SK-N-SH (cell line): ENCODE data around the gene KCNAB1. TPM values are rescaled to one million over a fixed set of nuclear protein-coding genes. Genes with fewer than 3 reads are reported as not detected.
A peak's percentile ranks its signal among the peaks of the same experiment; 100 is the strongest.

ENCODE experiments used
- CTCF ChIA-PET: fragments of 300-600, 350-600 bp; formaldehyde crosslinking; extraction: SDS; loops from one replicate; lab custom pipeline; 2021; lab: Yijun Ruan, JAX
- POLR2A ChIA-PET: fragments of 350-600 bp; sonication (Branson Sonifier 250); formaldehyde crosslinking; extraction: SDS; loops from one replicate; lab custom pipeline; 2020; ENCODE audit warnings: antibody characterized with exemption, inconsistent platforms; lab: Yijun Ruan, JAX
- DNase-seq: peaks from one replicate; pipeline ENCODE4 v3.0.0; 2012
- H2AFZ ChIP-seq: fragments of 200-600 bp; sonication (generic); 2 replicates; pipeline ENCODE4 v1.8.1; 2016; ENCODE audit warnings: antibody characterized with exemption, mild to moderate bottlenecking, low read depth
- H3F3A ChIP-seq: fragments of 200-600 bp; sonication (generic); replicated peaks from 2 replicates; pipeline ENCODE3; 2016; ENCODE audit warnings: antibody characterized with exemption, mild to moderate bottlenecking; ENCODE audit not compliant: insufficient read depth
- H3K27ac ChIP-seq, 2 experiments: fragments of 200-500 bp in 1 of 2; fragments of 200-600 bp in 1 of 2; sonication (Bioruptor generic) in 1 of 2; sonication (generic), shearing (Covaris generic) in 1 of 2; 2 replicates each; pipeline versions ENCODE4 v1.5.1 to v1.6.1; 2014 to 2016; ENCODE audit warnings: low read depth in 2 of 2, inconsistent platforms in 1 of 2, low read length in 1 of 2, mild to moderate bottlenecking in 1 of 2, mixed read lengths in 1 of 2
- H3K27me3 ChIP-seq: fragments of 200-600 bp; sonication (generic), shearing (Covaris generic); 2 replicates; pipeline ENCODE4 v1.6.1; 2016; ENCODE audit warnings: mixed run types; ENCODE audit not compliant: insufficient read depth
- H3K36me3 ChIP-seq, 2 experiments: fragments of 200-500 bp in 1 of 2; fragments of 200-600 bp in 1 of 2; sonication (Bioruptor generic) in 1 of 2; sonication (generic) in 1 of 2; replicated peaks in 1 of 2; 2 replicates each; pipeline versions ENCODE3 to v1.5.1; 2014 to 2016; ENCODE audit warnings: low read length in 1 of 2, mild to moderate bottlenecking in 1 of 2; ENCODE audit not compliant: insufficient read depth in 2 of 2, control insufficient read depth in 1 of 2
- H3K4me1 ChIP-seq, 2 experiments: fragments of 200-500 bp in 1 of 2; fragments of 200-600 bp in 1 of 2; sonication (Bioruptor generic) in 1 of 2; sonication (generic), shearing (Covaris generic) in 1 of 2; 2 replicates each; pipeline versions ENCODE4 v1.5.1 to v1.6.1; 2014 to 2016; ENCODE audit warnings: low read depth in 1 of 2, low read length in 1 of 2, mixed run types in 1 of 2; ENCODE audit not compliant: insufficient read depth in 2 of 2, control insufficient read depth in 1 of 2
- H3K4me2 ChIP-seq: fragments of 200-600 bp; sonication (generic), shearing (Covaris generic); 2 replicates; pipeline ENCODE4 v1.6.1; 2017; ENCODE audit warnings: mixed run types
- H3K4me3 ChIP-seq, 2 experiments: fragments of 200-500 bp in 1 of 2; fragments of 200-600 bp in 1 of 2; sonication (Bioruptor generic) in 1 of 2; sonication (generic), shearing (Covaris generic) in 1 of 2; 2 replicates each; pipeline versions ENCODE4 v1.5.1 to v1.8.1; 2014 to 2016; ENCODE audit warnings: low read depth in 2 of 2, inconsistent platforms in 1 of 2, low read length in 1 of 2, mild to moderate bottlenecking in 1 of 2, mixed read lengths in 1 of 2, moderate library complexity in 1 of 2
- H3K79me2 ChIP-seq: fragments of 200-600 bp; sonication (generic); 2 replicates; pipeline ENCODE4 v1.8.1; 2017; ENCODE audit warnings: mild to moderate bottlenecking; ENCODE audit not compliant: insufficient read depth
- H3K9ac ChIP-seq: fragments of 200-600 bp; sonication (generic); 2 replicates; pipeline ENCODE4 v1.6.1; 2017; ENCODE audit warnings: mixed run types
- H3K9me2 ChIP-seq: fragments of 200-600 bp; sonication (generic); 2 replicates; pipeline ENCODE4 v1.6.1; 2017; ENCODE audit warnings: mixed run types
- H3K9me3 ChIP-seq: fragments of 200-600 bp; sonication (generic); 2 replicates; pipeline ENCODE4 v1.6.1; 2017; ENCODE audit warnings: mixed run types, mild to moderate bottlenecking, moderate library complexity
- H4K20me1 ChIP-seq: fragments of 200-600 bp; sonication (generic); 2 replicates; pipeline ENCODE4 v1.6.1; 2017; ENCODE audit warnings: mild to moderate bottlenecking, mixed run types; ENCODE audit not compliant: insufficient read depth
- FOSL2 ChIP-seq: IDR thresholded peaks from 2 replicates; pipeline ENCODE4 v1.4.0; 2012; ENCODE audit warnings: low read depth, mild to moderate bottlenecking, moderate library complexity, borderline replicate concordance
- GABPA ChIP-seq: IDR thresholded peaks from 2 replicates; pipeline ENCODE4 v1.4.0; 2012; ENCODE audit warnings: low read depth, mild to moderate bottlenecking
- GATA2 ChIP-seq: sonication (generic); formaldehyde crosslinking; IDR thresholded peaks from 2 replicates; pipeline ENCODE4 v1.5.0; 2020; ENCODE audit warnings: mild to moderate bottlenecking, missing genetic modification reagents
- IRF3 ChIP-seq: fragments of 150-350 bp; IDR thresholded peaks from 2 replicates; pipeline ENCODE4 v1.6.1; 2016; ENCODE audit warnings: mild to moderate bottlenecking, low read depth, low read length
- NFIC ChIP-seq: IDR thresholded peaks from 2 replicates; pipeline ENCODE4 v1.4.0; 2012; ENCODE audit warnings: borderline replicate concordance
- RCOR1 ChIP-seq: fragments of 150-350 bp; IDR thresholded peaks from 2 replicates; pipeline ENCODE4 v1.6.1; 2017; ENCODE audit warnings: antibody characterized with exemption, low read length
- REST ChIP-seq: IDR thresholded peaks from 2 replicates; pipeline ENCODE4 v1.6.1; 2012; ENCODE audit warnings: mild to moderate bottlenecking, low read depth, low read length, moderate library complexity
- SMC3 ChIP-seq: IDR thresholded peaks from 2 replicates; pipeline ENCODE4 v1.6.1; 2012; ENCODE audit warnings: low read depth, low read length, improper control_type of control experiment
- TCF12 ChIP-seq: IDR thresholded peaks from 2 replicates; pipeline ENCODE4 v1.4.0; 2012
- TEAD4 ChIP-seq: IDR thresholded peaks from 2 replicates; pipeline ENCODE4 v1.4.0; 2012; ENCODE audit warnings: mild to moderate bottlenecking, borderline replicate concordance; ENCODE audit not compliant: insufficient read depth
- USF1 ChIP-seq: IDR thresholded peaks from 2 replicates; pipeline ENCODE4 v1.4.0; 2012; ENCODE audit warnings: low read depth, borderline replicate concordance
- YY1 ChIP-seq: IDR thresholded peaks from 2 replicates; pipeline ENCODE4 v1.4.0; 2012; ENCODE audit warnings: low read depth, mild to moderate bottlenecking
- WGBS: methylation state at CpG from one replicate; pipeline ENCODE4 v1.1.6; 2017; ENCODE audit warnings: low lambda C conversion rate; 5-methylcytosine and 5-hydroxymethylcytosine counted together
- polyA plus RNA-seq, 3 experiments: library from polyadenylated mRNA; depleted of rRNA; stranded (reverse); fragments of >200 nt; gene quantifications; 2 replicates each; pipeline ENCODE4 v1.2.3, GENCODE V29; 2012

Gene KCNAB1
- polyA plus RNA-seq, 1 of the 3 experiments (the other 2 are of a cell fraction) = 82.1 TPM

GRCh38 chr3:156148946-156149381 is 28.6 kb downstream of the KCNAB1 start:
- H3K4me3 ChIP-seq = no peak overlapping the region
- H3K27me3 ChIP-seq = no peaks in the 10 kb centered on the region
- WGBS = 57% methylated on average over 8 of the region's 8 CpGs
- H4K20me1 ChIP-seq = no peaks in the 10 kb centered on the region
- H3K9ac ChIP-seq = no peak overlapping the region
- TF ChIP-seq REST (no peak), FOSL2 (no peak), USF1 (no peak), TCF12 (no peak), YY1 (no peak), GATA2 (CRISPR knock-in tag) (no peak), IRF3 (no peak), RCOR1 (no peak), NFIC (peak; percentile 34; the same call in 1 of the 2 replicates)
- H3K4me2 ChIP-seq = no peak overlapping the region
- peaks cover 8% of the 10 kb centered on the region for H3F3A ChIP-seq
- H3K9me2 ChIP-seq = no peaks in the 10 kb centered on the region
- H3K27ac ChIP-seq = peak overlapping the region in 1 of 2 experiments; percentile 28; a peak in 1 of 4 replicates
- peaks cover 0 to 8% of the 10 kb centered on the region in 2 experiments; a peak in 1 of 4 replicates for H3K4me1 ChIP-seq
- ChIA-PET CTCF (interaction anchor here (0.7 to 11.7 kb wide), 22 partner anchors 10 to 989 kb away, joined by 3 to 376 read pairs (median 7); partner anchors contain the start of genes SSR3 and TIPARP), POLR2A (interaction anchor here (1.3 kb wide), 1 partner anchor 395 kb away, joined by 3 read pairs; no protein-coding TSS in a partner anchor)
- no peak overlapping the region; the same call in 1 of the 2 replicates for H2AFZ ChIP-seq
- H3K9me3 ChIP-seq = no peaks in the 10 kb centered on the region
- no peaks in the 10 kb centered on the region for H3K79me2 ChIP-seq
- DNase-seq = no peak
- no peaks in the 10 kb centered on the region for H3K36me3 ChIP-seq

GRCh38 chr3:156149876-156150275 is 29.5 kb downstream of the KCNAB1 start:
- TF ChIP-seq TEAD4 (no peak), SMC3 (no peak), GABPA (no peak)
- CTCF ChIA-PET = interaction anchor here (0.6 to 11.7 kb wide), 57 partner anchors 9 to 990 kb away, joined by 3 to 376 read pairs (median 5); partner anchors contain the start of genes SSR3 and TIPARP
- 77% methylated on average over 3 of the region's 3 CpGs for WGBS
- Histone ChIP-seq H3K9me2 (no peaks in the 10 kb centered on the region), H3K4me2 (no peak overlapping the region), H4K20me1 (no peaks in the 10 kb centered on the region), H3F3A (peaks cover 8% of the 10 kb centered on the region), H3K4me3 (no peak overlapping the region; a peak in 1 of 4 replicates), H3K9ac (peak overlapping the region; percentile 34; the same call in 1 of the 2 replicates), H3K9me3 (no peaks in the 10 kb centered on the region), H3K36me3 (no peaks in the 10 kb centered on the region), H3K4me1 (peaks cover 0 to 8% of the 10 kb centered on the region in 2 experiments; a peak in 1 of 4 replicates), H2AFZ (peak overlapping the region; percentile 80), H3K27ac (no peak overlapping the region; a peak in 1 of 4 replicates), H3K79me2 (no peaks in the 10 kb centered on the region), H3K27me3 (no peaks in the 10 kb centered on the region)
- POLR2A ChIA-PET = interaction anchor here (1.3 kb wide), 1 partner anchor 394 kb away, joined by 3 read pairs; no protein-coding TSS in a partner anchor
- no peak for DNase-seq
